ENCODE results near the gene PLCB1. TPM values are rescaled to one million over a fixed set of nuclear protein-coding genes. Genes with fewer than 3 reads are reported as not detected.

PLCB1 gene
- total RNA-seq, 1 experiment from 2014 or later: 4.4 TPM

DNA sequence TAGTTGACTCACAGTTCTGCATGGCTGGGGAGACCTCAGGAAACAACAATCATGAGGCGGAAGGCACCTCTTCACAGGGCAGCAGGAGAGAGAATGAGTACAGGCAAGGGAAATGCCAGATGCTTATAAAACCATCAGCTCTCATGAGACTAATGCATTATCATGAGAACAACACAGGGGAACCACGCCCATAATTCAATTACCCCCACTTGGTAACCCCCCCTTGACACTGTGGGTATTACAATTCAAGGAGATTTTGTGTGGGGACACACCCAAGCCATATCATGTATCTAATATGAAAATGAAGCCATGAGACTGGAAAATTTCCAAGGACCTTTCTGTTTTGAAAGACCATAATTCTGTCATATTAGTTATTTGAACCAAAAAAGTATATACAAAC is 594.4 kb downstream of the PLCB1 start:
- Histone ChIP-seq H3K4me2 (ENCODE audit: low read length) (no peak overlapping the region), H3K4me1 (ENCODE audit: insufficient read depth, low read length) (no peaks in the 10 kb centered on the region), H4K20me1 (ENCODE audit: low read length) (no peaks in the 10 kb centered on the region), H3K9me2 (replicated peaks; ENCODE audit: low read length) (no peaks in the 10 kb centered on the region), H3K36me3 (ENCODE audit: low read depth, low read length) (no peaks in the 10 kb centered on the region), H3K9ac (ENCODE audit: low read length) (no peak overlapping the region), H3F3A (ENCODE audit: low read length, unreplicated experiment) (no peaks in the 10 kb centered on the region), H3K79me2 (ENCODE audit: low read length) (no peaks in the 10 kb centered on the region), H3K4me3 (ENCODE audit: low read length) (no peak overlapping the region), H3K27ac (ENCODE audit: low read length) (no peak overlapping the region), H2AFZ (ENCODE audit: low read length) (no peak overlapping the region), H3K9me3 (ENCODE audit: low read length) (no peaks in the 10 kb centered on the region), H3K27me3 (ENCODE audit: low read length) (0 out of 2 replicates have a peak, but pooled peaks cover 5% of the 10 kb centered on the region)
- no peak for ATAC-seq
- ChIA-PET POLR2A (ENCODE audit: unreplicated experiment) (no interaction called here), CTCF (no interaction called here)
- no peak for DNase-seq
- TF ChIP-seq, protein P1, sequence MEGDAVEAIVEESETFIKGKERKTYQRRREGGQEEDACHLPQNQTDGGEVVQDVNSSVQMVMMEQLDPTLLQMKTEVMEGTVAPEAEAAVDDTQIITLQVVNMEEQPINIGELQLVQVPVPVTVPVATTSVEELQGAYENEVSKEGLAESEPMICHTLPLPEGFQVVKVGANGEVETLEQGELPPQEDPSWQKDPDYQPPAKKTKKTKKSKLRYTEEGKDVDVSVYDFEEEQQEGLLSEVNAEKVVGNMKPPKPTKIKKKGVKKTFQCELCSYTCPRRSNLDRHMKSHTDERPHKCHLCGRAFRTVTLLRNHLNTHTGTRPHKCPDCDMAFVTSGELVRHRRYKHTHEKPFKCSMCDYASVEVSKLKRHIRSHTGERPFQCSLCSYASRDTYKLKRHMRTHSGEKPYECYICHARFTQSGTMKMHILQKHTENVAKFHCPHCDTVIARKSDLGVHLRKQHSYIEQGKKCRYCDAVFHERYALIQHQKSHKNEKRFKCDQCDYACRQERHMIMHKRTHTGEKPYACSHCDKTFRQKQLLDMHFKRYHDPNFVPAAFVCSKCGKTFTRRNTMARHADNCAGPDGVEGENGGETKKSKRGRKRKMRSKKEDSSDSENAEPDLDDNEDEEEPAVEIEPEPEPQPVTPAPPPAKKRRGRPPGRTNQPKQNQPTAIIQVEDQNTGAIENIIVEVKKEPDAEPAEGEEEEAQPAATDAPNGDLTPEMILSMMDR (conservative IDR thresholded peaks at IDR 0.05; ENCODE audit: low read depth, low read length): no peak
- no peak for TF ChIP-seq EZH2phosphoT487 (IDR thresholded peaks at IDR 0.05; ENCODE audit: borderline replicate concordance, low read length)
- TF ChIP-seq EZH2 (IDR thresholded peaks at IDR 0.05; ENCODE audit: low read length, unreplicated experiment): no peak
- no TSS peak for BruUV-seq (replicated peaks)
- intact Hi-C loops (cut with micrococcal nuclease): loop anchor here (10.0 kb wide), 1 partner anchor 202 kb away; no protein-coding TSS in a partner anchor

DNA sequence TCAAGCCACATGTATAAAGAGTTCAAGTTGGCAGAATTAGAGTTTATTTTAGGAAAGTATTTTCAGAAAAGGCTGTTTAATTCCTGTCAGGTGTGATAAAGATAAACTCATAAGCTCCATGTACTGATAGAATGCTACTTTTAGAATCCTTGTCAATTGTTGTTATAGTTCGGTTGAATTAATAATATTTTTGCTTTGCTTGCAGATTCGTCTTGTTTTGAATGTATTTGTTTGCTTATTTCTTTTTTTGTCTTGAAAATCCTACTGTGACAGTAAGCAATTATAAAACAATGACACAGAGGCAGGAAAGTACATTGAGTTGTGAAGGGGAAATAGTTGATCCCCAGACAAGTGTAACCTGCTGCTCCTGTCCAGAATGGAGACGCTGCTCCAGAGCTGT is 602.9 kb downstream of the PLCB1 start:
- Histone ChIP-seq H3F3A (ENCODE audit: low read length, unreplicated experiment) (no peaks in the 10 kb centered on the region), H3K4me1 (ENCODE audit: insufficient read depth, low read length) (no peaks in the 10 kb centered on the region), H4K20me1 (ENCODE audit: low read length) (no peaks in the 10 kb centered on the region), H3K4me2 (ENCODE audit: low read length) (no peak overlapping the region), H3K79me2 (ENCODE audit: low read length) (no peaks in the 10 kb centered on the region), H3K9me2 (replicated peaks; ENCODE audit: low read length) (no peaks in the 10 kb centered on the region), H3K9ac (ENCODE audit: low read length) (no peak overlapping the region), H2AFZ (ENCODE audit: low read length) (no peak overlapping the region), H3K27ac (ENCODE audit: low read length) (no peak overlapping the region), H3K27me3 (ENCODE audit: low read length) (0 out of 2 replicates have a peak, but pooled peaks cover 3% of the 10 kb centered on the region), H3K9me3 (ENCODE audit: low read length) (no peaks in the 10 kb centered on the region), H3K36me3 (ENCODE audit: low read depth, low read length) (no peaks in the 10 kb centered on the region), H3K4me3 (ENCODE audit: low read length) (no peak overlapping the region)
- CTCF ChIA-PET: no interaction called here
- BruUV-seq (replicated peaks): no TSS peak
- no peak for TF ChIP-seq EZH2 (IDR thresholded peaks at IDR 0.05; ENCODE audit: low read length, unreplicated experiment)
- no peak for TF ChIP-seq EZH2phosphoT487 (IDR thresholded peaks at IDR 0.05; ENCODE audit: borderline replicate concordance, low read length)
- TF ChIP-seq, protein P1 (conservative IDR thresholded peaks at IDR 0.05; ENCODE audit: low read depth, low read length): no peak
- POLR2A ChIA-PET (ENCODE audit: unreplicated experiment): no interaction called here
- DNase-seq (no peak), ATAC-seq (no peak)
- intact Hi-C loops (cut with micrococcal nuclease): no loop called here

DNA sequence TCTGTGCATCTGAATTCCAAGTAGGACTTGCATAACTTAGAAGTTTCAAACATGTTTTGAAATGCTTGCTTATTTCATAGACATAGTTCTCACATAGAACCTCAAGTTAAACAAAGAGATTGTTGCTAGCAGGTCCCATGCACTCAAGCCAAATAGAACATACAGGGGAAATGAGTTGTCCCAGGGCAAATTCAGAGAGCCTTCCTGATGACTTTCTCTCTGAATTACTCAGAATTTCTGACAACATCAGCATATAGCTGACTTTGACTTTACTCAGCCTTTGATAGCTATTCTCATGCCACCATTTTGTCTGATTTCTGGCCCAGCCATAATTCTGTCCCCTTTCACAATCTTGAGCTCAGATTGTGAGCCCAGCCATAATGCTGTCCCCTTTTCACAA is 603.6 kb downstream of the PLCB1 start:
- no peaks in the 10 kb centered on the region for H4K20me1 ChIP-seq (ENCODE audit: low read length)
- BruUV-seq (replicated peaks): no TSS peak
- no peaks in the 10 kb centered on the region for H3K9me2 ChIP-seq (replicated peaks; ENCODE audit: low read length)
- no peak overlapping the region for H3K9ac ChIP-seq (ENCODE audit: low read length)
- no peaks in the 10 kb centered on the region for H3K4me1 ChIP-seq (ENCODE audit: insufficient read depth, low read length)
- DNase-seq (no peak), ATAC-seq (no peak)
- H3K4me2 ChIP-seq (ENCODE audit: low read length): no peak overlapping the region
- ChIA-PET CTCF (no interaction called here), POLR2A (ENCODE audit: unreplicated experiment) (no interaction called here)
- no peaks in the 10 kb centered on the region for H3K9me3 ChIP-seq (ENCODE audit: low read length)
- no peak overlapping the region for H3K4me3 ChIP-seq (ENCODE audit: low read length)
- no peaks in the 10 kb centered on the region for H3K36me3 ChIP-seq (ENCODE audit: low read depth, low read length)
- H3K27me3 ChIP-seq (ENCODE audit: low read length): 0 out of 2 replicates have a peak, but pooled peaks cover 3% of the 10 kb centered on the region
- H3F3A ChIP-seq (ENCODE audit: low read length, unreplicated experiment): no peaks in the 10 kb centered on the region
- no peak overlapping the region for H2AFZ ChIP-seq (ENCODE audit: low read length)
- intact Hi-C loops (cut with micrococcal nuclease): no loop called here
- TF ChIP-seq EZH2 (IDR thresholded peaks at IDR 0.05; ENCODE audit: low read length, unreplicated experiment): no peak
- no peak for TF ChIP-seq EZH2phosphoT487 (IDR thresholded peaks at IDR 0.05; ENCODE audit: borderline replicate concordance, low read length)
- TF ChIP-seq, protein P1 (conservative IDR thresholded peaks at IDR 0.05; ENCODE audit: low read depth, low read length): no peak
- no peak overlapping the region for H3K27ac ChIP-seq (ENCODE audit: low read length)
- no peaks in the 10 kb centered on the region for H3K79me2 ChIP-seq (ENCODE audit: low read length)

Data from PC-3 (cell line).